ENCODE measurements around the gene MRPL40. TPM values are rescaled to one million over a fixed set of nuclear protein-coding genes. Genes with fewer than 3 reads are reported as not detected.

MRPL40 gene
- total and polyA plus RNA-seq, 2 of the 13 experiments (the other 11 are each of a cell fraction or from before 2014, with no cell fraction given) = 42.7 to 79.7 TPM

- 0 out of 2 replicates have a peak, but pooled peaks have one; percentile 15 for TF ChIP-seq AHDC1 (CRISPR knock-in tag; IDR thresholded peaks at IDR 0.05; ENCODE audit: borderline replicate concordance)
- no peak for TF ChIP-seq ZHX1 (CRISPR knock-in tag; IDR thresholded peaks at IDR 0.05; ENCODE audit: low read depth)
- no peak for TF ChIP-seq RBM22 (optimal IDR thresholded peaks at IDR 0.05; ENCODE audit: low read length)
- no peak for TF ChIP-seq AGO2 (optimal IDR thresholded peaks at IDR 0.05; ENCODE audit: low read depth, low read length)
- TF ChIP-seq SP2 (CRISPR knock-in tag; IDR thresholded peaks at IDR 0.05) = peak; percentile 76
- TF ChIP-seq SIX1 (CRISPR knock-in tag; IDR thresholded peaks at IDR 0.05; ENCODE audit: borderline replicate concordance) = 0 out of 2 replicates have a peak, but pooled peaks have one; percentile 2
- TF ChIP-seq HNF4G (IDR thresholded peaks at IDR 0.05; ENCODE audit: borderline replicate concordance, low read depth, low read length) = no peak
- no peak for TF ChIP-seq HNF4G (CRISPR knock-in tag; IDR thresholded peaks at IDR 0.05; ENCODE audit: borderline replicate concordance, low read depth)
- TF ChIP-seq ZNF709 (CRISPR knock-in tag; IDR thresholded peaks at IDR 0.05) = no peak
- TF ChIP-seq EEA1 (CRISPR knock-in tag; IDR thresholded peaks at IDR 0.05; ENCODE audit: borderline replicate concordance) = 0 out of 2 replicates have a peak, but pooled peaks have one; percentile 6
- no peak for TF ChIP-seq ZNF674 (CRISPR knock-in tag; IDR thresholded peaks at IDR 0.05; ENCODE audit: low read depth)
- TF ChIP-seq MEIS1 (CRISPR knock-in tag; IDR thresholded peaks at IDR 0.05; ENCODE audit: borderline replicate concordance) = no peak
- peak; percentile 97 for TF ChIP-seq ZNF143 (CRISPR knock-in tag; IDR thresholded peaks at IDR 0.05)
- no peak for TF ChIP-seq ZNF703 (CRISPR knock-in tag; IDR thresholded peaks at IDR 0.05; ENCODE audit: borderline replicate concordance)
- TF ChIP-seq, protein P1, sequence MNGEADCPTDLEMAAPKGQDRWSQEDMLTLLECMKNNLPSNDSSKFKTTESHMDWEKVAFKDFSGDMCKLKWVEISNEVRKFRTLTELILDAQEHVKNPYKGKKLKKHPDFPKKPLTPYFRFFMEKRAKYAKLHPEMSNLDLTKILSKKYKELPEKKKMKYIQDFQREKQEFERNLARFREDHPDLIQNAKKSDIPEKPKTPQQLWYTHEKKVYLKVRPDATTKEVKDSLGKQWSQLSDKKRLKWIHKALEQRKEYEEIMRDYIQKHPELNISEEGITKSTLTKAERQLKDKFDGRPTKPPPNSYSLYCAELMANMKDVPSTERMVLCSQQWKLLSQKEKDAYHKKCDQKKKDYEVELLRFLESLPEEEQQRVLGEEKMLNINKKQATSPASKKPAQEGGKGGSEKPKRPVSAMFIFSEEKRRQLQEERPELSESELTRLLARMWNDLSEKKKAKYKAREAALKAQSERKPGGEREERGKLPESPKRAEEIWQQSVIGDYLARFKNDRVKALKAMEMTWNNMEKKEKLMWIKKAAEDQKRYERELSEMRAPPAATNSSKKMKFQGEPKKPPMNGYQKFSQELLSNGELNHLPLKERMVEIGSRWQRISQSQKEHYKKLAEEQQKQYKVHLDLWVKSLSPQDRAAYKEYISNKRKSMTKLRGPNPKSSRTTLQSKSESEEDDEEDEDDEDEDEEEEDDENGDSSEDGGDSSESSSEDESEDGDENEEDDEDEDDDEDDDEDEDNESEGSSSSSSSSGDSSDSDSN (CRISPR knock-in tag; IDR thresholded peaks at IDR 0.05) = no peak
- TF ChIP-seq, protein P2, sequence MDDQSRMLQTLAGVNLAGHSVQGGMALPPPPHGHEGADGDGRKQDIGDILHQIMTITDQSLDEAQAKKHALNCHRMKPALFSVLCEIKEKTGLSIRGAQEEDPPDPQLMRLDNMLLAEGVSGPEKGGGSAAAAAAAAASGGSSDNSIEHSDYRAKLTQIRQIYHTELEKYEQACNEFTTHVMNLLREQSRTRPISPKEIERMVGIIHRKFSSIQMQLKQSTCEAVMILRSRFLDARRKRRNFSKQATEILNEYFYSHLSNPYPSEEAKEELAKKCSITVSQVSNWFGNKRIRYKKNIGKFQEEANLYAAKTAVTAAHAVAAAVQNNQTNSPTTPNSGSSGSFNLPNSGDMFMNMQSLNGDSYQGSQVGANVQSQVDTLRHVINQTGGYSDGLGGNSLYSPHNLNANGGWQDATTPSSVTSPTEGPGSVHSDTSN (CRISPR knock-in tag; IDR thresholded peaks at IDR 0.05; ENCODE audit: borderline replicate concordance) = no peak
These were observed 47.2 kb downstream of the MRPL40 start, which contains the start of gene CDC45 (continued) for GRCh38 chr22:19479355-19480172.
